Iris pigment epithelial cell (primary cell): ENCODE measurements around the gene IFNA7.
A peak's percentile ranks its signal among the peaks of the same experiment; 100 is the strongest.
"Not testable (repeated sequence)": the region's sequence is repeated elsewhere in the genome, so short reads cannot be mapped to it uniquely, and the experiment has no call there.

Experiments used
- DNase-seq: peaks from one replicate; pipeline ENCODE4 v3.0.0-alpha.2; 2011; ENCODE audit warnings: low read depth

Gene IFNA7

GRCh38 chr9:21202105-21202504, at the start of gene IFNA7:
Gene IFNA7 (minus strand): TSS chr9:21202205. CDS start chr9:21202165, 40 bp downstream.
- not testable (repeated sequence) for DNase-seq

- DNase-seq = no peak
Observed at GRCh38 chr9:21251638-21252037, 49.6 kb upstream of the IFNA7 start.

GRCh38 chr9:21251190-21251589, 49.2 kb upstream of the IFNA7 start:
- DNase-seq = no peak

GRCh38 chr9:21244836-21245235, 42.8 kb upstream of the IFNA7 start:
- no peak for DNase-seq

- DNase-seq = no peak
Observed at GRCh38 chr9:21239911-21240310, 37.9 kb upstream of the IFNA7 start, which contains the start of gene IFNA14. Gene IFNA14 (minus strand): TSS chr9:21240005. CDS start chr9:21239935, 70 bp downstream.

- DNase-seq = not testable (repeated sequence)
Observed at GRCh38 chr9:21236360-21236714, 34.3 kb upstream of the IFNA7 start.

- DNase-seq = peak; percentile 61
Observed at GRCh38 chr9:21235468-21236359, 33.7 kb upstream of the IFNA7 start.

GRCh38 chr9:21234153-21234687, 32.2 kb upstream of the IFNA7 start:
- no peak for DNase-seq

- no peak for DNase-seq
Observed at GRCh38 chr9:21233258-21233657, 31.3 kb upstream of the IFNA7 start.

GRCh38 chr9:21228122-21228521, 26.1 kb upstream of the IFNA7 start, which contains the start of gene IFNA17:
Gene IFNA17 (minus strand): TSS chr9:21228222. CDS start chr9:21228173, 49 bp downstream.
- no peak for DNase-seq

GRCh38 chr9:21217211-21217610, 15.2 kb upstream of the IFNA7 start, which contains the start of gene IFNA16:
Gene IFNA16 (minus strand): TSS chr9:21217311. CDS start chr9:21217305, 6 bp downstream.
- not testable (repeated sequence) for DNase-seq

- peak; percentile 20 for DNase-seq
Observed at GRCh38 chr9:21213411-21214326, 11.7 kb upstream of the IFNA7 start.

GRCh38 chr9:21212160-21212559, 10.2 kb upstream of the IFNA7 start:
- not testable (repeated sequence) for DNase-seq

GRCh38 chr9:21210782-21211181, 8.8 kb upstream of the IFNA7 start:
- not testable (repeated sequence) for DNase-seq

GRCh38 chr9:21210311-21210710, 8.3 kb upstream of the IFNA7 start:
- no peak for DNase-seq

GRCh38 chr9:21207043-21207442, 5.0 kb upstream of the IFNA7 start, which contains the start of gene IFNA10:
Gene IFNA10 (minus strand): TSS chr9:21207143. CDS start chr9:21207097, 46 bp downstream.
- not testable (repeated sequence) for DNase-seq

- no peak for DNase-seq
Observed at GRCh38 chr9:21205204-21205603, 3.2 kb upstream of the IFNA7 start.

GRCh38 chr9:21194867-21195776, 6.9 kb downstream of the IFNA7 start:
- peak; percentile 9 for DNase-seq

- not testable (repeated sequence) for DNase-seq
Observed at GRCh38 chr9:21187487-21187886, 14.5 kb downstream of the IFNA7 start, which contains the start of gene IFNA4. Gene IFNA4 (minus strand): TSS chr9:21187587. CDS start chr9:21187531, 56 bp downstream.
